Cardiac muscle cell (in vitro differentiated cells and primary cell): ENCODE measurements around the gene GALNS. TPM values are rescaled to one million over a fixed set of nuclear protein-coding genes. Genes with fewer than 3 reads are reported as not detected.
A peak's percentile ranks its signal among the peaks of the same experiment; 100 is the strongest.

Experiments
- DNase-seq, 2 donors: peaks; one replicate each; pipeline versions ENCODE4 v3.0.0 to v3.0.0-alpha.2; 2010 to 2017; ENCODE audit warnings: low read depth in 1 of 2, low spot score in 1 of 2
- H3K27ac ChIP-seq: fragments of 200-600 bp; sonication (generic); 2 replicates; pipeline ENCODE4 v1.5.1; 2016
- H3K27me3 ChIP-seq: fragments of 200-600 bp; sonication (generic); 2 replicates; pipeline ENCODE4 v1.6.0; 2016; ENCODE audit warnings: control low read depth
- H3K36me3 ChIP-seq: fragments of 200-600 bp; sonication (generic); 2 replicates; pipeline ENCODE4 v1.5.1; 2016; ENCODE audit warnings: control low read depth
- H3K4me1 ChIP-seq: fragments of 200-600 bp; sonication (generic); 2 replicates; pipeline ENCODE4 v1.8.1; 2017; ENCODE audit warnings: low read depth, mild to moderate bottlenecking, mixed run types
- H3K4me3 ChIP-seq: fragments of 200-600 bp; sonication (generic); 2 replicates; pipeline ENCODE4 v1.5.1; 2016; ENCODE audit warnings: mild to moderate bottlenecking
- H3K9me3 ChIP-seq: fragments of 200-600 bp; sonication (generic); 2 replicates; pipeline ENCODE4 v1.5.1; 2017; ENCODE audit warnings: low read depth, mild to moderate bottlenecking, control low read depth
- polyA plus RNA-seq: library from polyadenylated mRNA; unstranded; fragments of >200 nt; fragmentation: Nextera tagmentation; extraction: Ambion mirVana; gene quantifications from 2 replicates; pipeline ENCODE4 v1.2.1, GENCODE V29; 2016
- total RNA-seq: library from RNA; depleted of rRNA; stranded (reverse); fragments of >200 nt; gene quantifications from 2 replicates; pipeline ENCODE4 v1.2.3, GENCODE V29; 2016
- TF ChIP-seq, protein P1 (sequence below): IDR thresholded peaks from 2 replicates; pipeline ENCODE4 v1.5.1; 2012; ENCODE audit warnings: low read depth, mild to moderate bottlenecking, low read length

The GALNS gene
- total and polyA plus RNA-seq, 2 experiments from 2014 or later, result 28.3 to 31.0 TPM

DNA sequence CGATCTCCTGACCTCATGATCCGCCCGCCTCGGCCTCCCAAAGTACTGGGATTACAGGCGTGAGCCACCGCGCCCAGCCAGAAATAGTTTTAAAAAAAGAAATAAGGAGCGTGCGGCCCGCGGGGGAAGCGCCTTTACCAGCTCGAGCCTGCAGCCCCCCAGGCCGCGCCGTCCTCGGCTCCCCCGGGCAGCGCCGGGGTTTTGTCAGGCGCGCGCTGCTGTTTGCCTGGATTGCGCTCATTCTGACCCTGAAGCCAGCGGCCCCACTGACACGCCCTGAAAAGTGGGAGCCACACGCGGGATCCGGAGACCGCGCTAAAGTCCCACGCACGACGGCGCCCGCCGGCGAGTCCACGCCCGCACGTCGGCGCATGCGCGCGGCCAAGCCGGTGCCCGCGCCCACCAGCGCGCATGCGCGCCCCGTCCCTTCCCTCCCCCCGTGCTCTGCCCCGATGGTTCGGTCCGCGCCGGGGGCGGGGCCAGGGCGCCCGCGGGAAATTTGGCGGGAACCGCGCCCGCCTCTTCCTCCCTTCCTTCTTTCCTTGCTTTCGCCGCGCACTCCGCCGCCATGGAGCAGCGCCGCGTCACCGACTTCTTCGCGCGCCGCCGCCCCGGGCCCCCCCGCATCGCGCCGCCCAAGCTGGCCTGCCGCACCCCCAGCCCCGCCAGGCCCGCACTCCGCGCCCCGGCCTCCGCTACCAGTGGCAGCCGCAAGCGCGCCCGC, 53.3 kb downstream of the GALNS start, which contains the start of gene CDT1:
TSS of gene CDT1 (plus strand) at position 526 of the 724 bp plus-strand sequence. CDS start at position 569, 43 bp downstream.
- Histone ChIP-seq H3K4me1 (no peaks in the 10 kb centered on the region), H3K4me3 (peak within 1 kb of the TSS; percentile 55), H3K9me3 (no peaks in the 10 kb centered on the region), H3K36me3 (peaks cover 4% of the 10 kb centered on the region), H3K27ac (no peak within 1 kb of the TSS), H3K27me3 (no peaks in the 10 kb centered on the region)
- TF ChIP-seq, protein P1, sequence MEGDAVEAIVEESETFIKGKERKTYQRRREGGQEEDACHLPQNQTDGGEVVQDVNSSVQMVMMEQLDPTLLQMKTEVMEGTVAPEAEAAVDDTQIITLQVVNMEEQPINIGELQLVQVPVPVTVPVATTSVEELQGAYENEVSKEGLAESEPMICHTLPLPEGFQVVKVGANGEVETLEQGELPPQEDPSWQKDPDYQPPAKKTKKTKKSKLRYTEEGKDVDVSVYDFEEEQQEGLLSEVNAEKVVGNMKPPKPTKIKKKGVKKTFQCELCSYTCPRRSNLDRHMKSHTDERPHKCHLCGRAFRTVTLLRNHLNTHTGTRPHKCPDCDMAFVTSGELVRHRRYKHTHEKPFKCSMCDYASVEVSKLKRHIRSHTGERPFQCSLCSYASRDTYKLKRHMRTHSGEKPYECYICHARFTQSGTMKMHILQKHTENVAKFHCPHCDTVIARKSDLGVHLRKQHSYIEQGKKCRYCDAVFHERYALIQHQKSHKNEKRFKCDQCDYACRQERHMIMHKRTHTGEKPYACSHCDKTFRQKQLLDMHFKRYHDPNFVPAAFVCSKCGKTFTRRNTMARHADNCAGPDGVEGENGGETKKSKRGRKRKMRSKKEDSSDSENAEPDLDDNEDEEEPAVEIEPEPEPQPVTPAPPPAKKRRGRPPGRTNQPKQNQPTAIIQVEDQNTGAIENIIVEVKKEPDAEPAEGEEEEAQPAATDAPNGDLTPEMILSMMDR, result no peak
- DNase-seq, result peak; percentile 83 to 87

DNA sequence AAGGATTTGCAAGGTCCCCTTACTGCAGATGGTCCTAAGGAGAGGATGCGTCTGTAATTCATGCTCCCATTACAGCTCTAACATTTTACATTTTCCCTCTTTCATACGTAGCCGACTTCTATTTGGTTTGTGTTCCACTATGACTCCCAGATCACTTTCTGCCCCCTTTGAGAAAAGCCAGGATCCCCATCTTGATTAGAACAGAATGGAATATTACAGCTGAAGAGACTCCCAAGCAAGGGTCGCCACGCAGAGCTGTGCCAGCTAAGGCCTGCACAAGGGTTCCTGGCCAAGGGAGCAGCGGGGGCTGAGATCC, 56.5 kb downstream of the GALNS start:
- H3K27ac ChIP-seq, result peak overlapping the region; percentile 36
- TF ChIP-seq, protein P1, result no peak
- no peak for DNase-seq
- no peaks in the 10 kb centered on the region for H3K9me3 ChIP-seq
- no peaks in the 10 kb centered on the region for H3K36me3 ChIP-seq
- no peak overlapping the region for H3K4me3 ChIP-seq
- no peaks in the 10 kb centered on the region for H3K27me3 ChIP-seq
- H3K4me1 ChIP-seq, result no peaks in the 10 kb centered on the region

DNA sequence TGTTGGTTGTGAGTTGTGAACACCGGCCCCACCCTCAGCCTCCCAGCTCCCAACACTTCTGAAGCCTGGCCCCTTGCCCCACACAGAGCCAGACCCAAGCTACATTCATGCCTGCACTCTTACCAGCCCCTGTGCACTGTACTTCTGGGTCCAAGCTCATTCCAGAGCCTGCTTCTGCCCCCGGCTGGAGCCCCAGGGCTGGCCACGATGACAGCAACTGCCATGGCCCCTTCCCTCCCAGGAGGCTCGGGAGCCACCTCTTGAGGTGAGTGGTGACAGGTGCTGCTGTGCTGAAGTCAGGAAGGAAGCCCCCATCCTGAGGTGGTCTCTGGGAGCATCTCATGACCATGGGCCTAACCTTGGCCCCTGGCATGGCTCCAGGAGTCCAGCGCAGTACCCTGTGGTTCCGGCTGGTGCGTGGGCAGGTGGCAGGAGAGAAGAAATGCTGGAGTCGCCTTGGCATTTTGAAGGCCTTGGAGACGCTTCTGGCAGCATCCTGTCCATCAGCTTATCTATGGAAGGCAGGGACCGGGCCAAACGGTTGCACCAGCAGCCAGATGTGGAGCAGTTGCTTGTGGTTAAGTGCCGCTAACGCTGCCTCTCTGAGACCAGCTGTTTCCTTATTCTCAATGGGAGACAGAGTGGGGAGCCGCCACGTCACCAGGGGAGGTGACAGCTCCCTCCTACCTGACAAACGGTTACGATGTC, 57.0 kb downstream of the GALNS start:
- no peaks in the 10 kb centered on the region for H3K36me3 ChIP-seq
- peak in 1 of 2 donors; percentile 36 for DNase-seq
- H3K27me3 ChIP-seq, result no peaks in the 10 kb centered on the region
- TF ChIP-seq, protein P1, result no peak
- no peaks in the 10 kb centered on the region for H3K9me3 ChIP-seq
- H3K4me1 ChIP-seq, result no peaks in the 10 kb centered on the region
- no peak overlapping the region for H3K4me3 ChIP-seq
- peak overlapping the region; percentile 36 for H3K27ac ChIP-seq

DNA sequence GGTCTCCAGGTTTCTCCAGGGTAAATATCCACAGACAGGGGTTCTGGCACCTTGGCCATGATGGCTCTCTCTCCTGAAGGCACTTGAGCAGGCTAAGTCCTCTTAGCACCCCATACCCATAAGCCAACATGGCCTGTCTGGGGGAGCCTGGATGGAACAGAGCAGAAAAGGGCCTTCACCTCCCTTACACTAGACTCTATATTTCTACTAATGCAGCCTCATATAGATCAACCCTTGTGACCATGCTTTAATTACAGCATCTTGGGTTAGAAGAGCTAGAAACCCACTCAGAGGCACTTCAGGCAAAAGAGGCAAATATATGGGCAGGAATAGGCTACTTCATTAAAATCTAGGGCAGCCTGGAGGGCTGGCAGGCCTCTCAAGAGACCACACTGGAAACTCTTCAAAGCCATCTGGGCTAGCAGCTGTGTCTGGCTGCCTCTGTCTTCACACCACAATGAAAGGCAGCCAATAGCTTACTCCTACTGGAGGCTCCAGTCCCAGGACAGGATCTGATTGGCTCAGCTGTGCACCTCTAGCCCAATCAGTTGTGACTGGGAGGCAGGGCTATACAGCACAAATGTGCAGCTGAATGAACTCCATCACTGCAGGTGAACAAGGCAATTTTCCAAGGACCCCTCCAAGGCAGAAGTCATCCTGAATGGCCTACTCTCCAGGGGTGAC, 57.8 kb downstream of the GALNS start:
- TF ChIP-seq, protein P1, result no peak

DNA sequence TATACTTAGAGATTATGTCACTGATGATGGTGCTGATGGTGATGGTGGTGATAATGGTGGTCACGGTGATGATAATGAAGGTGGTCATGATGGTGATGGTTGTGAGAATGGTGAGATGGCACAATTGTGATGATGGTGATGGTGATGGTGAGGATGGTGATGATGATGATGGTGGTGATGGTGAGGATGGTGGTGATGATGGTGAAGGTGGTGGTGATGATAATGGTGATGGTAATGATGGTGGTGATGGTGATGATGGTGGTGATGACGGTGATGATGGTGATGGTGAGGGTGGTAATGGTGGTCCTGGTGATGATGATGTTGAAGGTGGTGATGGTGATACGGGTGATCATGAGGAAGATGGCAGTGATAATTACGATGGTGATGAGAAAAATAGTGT, 58.7 kb downstream of the GALNS start:
- no peaks in the 10 kb centered on the region for H3K4me1 ChIP-seq
- DNase-seq, result no peak
- no peaks in the 10 kb centered on the region for H3K36me3 ChIP-seq
- no peak overlapping the region for H3K27ac ChIP-seq
- TF ChIP-seq, protein P1, result no peak
- no peaks in the 10 kb centered on the region for H3K9me3 ChIP-seq
- H3K4me3 ChIP-seq, result no peak overlapping the region
- H3K27me3 ChIP-seq, result no peaks in the 10 kb centered on the region

More for the DNA sequence above, 57.8 kb downstream of the GALNS start:
- no peaks in the 10 kb centered on the region for H3K36me3 ChIP-seq
- H3K27ac ChIP-seq, result no peak overlapping the region
- DNase-seq, result no peak
- no peak overlapping the region for H3K4me3 ChIP-seq
- H3K9me3 ChIP-seq, result no peaks in the 10 kb centered on the region
- H3K27me3 ChIP-seq, result no peaks in the 10 kb centered on the region
- no peaks in the 10 kb centered on the region for H3K4me1 ChIP-seq
